ENCODE results near the gene PRDM16.

DNA sequence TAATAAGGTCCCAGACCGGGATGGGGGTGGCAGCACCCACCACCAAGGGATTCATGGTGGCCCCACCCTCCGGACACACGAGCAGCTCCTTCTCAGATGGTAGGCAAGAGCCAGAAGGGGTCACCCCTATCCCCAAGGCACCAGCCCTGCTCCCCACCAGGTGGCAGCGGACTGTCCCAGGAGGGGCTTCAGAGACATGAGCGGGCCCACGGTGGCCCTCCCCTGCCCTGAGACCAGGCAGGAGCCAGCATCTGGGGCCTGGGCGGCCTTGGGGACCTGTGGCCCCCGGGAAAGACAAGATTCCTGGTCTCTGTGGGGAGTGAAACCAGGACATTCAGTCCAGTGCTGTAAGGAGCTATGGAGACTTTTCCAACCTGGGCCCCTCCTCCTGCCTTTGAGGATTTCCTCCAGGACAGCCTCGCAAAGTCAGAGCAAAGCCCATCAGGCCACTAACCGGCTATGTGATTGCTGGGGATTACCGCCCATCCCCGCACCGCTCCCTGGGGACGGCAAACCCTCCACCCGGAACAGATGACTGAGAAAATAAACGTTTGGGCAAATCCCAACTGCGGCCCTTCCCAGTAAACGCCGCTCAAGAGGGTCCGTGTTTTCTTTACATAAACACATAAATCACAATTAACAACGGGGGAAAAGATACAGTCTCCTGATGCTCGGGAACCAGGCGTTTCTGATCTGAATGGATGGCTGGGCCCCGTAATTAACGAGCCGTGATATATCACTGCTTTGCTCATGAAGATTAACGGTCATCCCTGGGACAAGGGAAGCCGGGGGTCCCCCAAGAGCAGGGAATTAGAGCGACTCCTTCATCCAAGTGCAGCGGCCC lies 334.6 kb downstream of the PRDM16 start:
- TF ChIP-seq, protein P1, sequence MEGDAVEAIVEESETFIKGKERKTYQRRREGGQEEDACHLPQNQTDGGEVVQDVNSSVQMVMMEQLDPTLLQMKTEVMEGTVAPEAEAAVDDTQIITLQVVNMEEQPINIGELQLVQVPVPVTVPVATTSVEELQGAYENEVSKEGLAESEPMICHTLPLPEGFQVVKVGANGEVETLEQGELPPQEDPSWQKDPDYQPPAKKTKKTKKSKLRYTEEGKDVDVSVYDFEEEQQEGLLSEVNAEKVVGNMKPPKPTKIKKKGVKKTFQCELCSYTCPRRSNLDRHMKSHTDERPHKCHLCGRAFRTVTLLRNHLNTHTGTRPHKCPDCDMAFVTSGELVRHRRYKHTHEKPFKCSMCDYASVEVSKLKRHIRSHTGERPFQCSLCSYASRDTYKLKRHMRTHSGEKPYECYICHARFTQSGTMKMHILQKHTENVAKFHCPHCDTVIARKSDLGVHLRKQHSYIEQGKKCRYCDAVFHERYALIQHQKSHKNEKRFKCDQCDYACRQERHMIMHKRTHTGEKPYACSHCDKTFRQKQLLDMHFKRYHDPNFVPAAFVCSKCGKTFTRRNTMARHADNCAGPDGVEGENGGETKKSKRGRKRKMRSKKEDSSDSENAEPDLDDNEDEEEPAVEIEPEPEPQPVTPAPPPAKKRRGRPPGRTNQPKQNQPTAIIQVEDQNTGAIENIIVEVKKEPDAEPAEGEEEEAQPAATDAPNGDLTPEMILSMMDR (IDR thresholded peaks at IDR 0.05; ENCODE audit: low read length) = no peak
- no peak for TF ChIP-seq EZH2 (optimal IDR thresholded peaks at IDR 0.05; ENCODE audit: low read depth, low read length)
